HCT116 (cell line): ENCODE results near the gene DBX1. TPM values are rescaled to one million over a fixed set of nuclear protein-coding genes. Genes with fewer than 3 reads are reported as not detected.

Experiments
- ATAC-seq: fragments of 200-7000 bp; cut with Tn5 transposase; 2 replicates; pipeline ENCODE4 v1.9.1; 2020; ENCODE audit warnings: mild to moderate bottlenecking, moderate library complexity
- BruUV-seq: library from RNA; stranded (reverse); fragments of 400-500 nt; replicated peaks from 2 replicates; lab custom pipeline; 2021; lab: Mats Ljungman, UMichigan
- CTCF ChIA-PET: fragments of 300-600 bp; sonication (Branson Sonifier 250); formaldehyde crosslinking; loops from one replicate; lab custom pipeline; 2021; ENCODE audit warnings: antibody characterized with exemption; lab: Charles Lee
- POLR2A ChIA-PET: fragments of 300-600, 350-600 bp; sonication (Branson Sonifier 250); formaldehyde crosslinking; loops from one replicate; lab custom pipeline; 2021; ENCODE audit warnings: antibody characterized with exemption; lab: Charles Lee
- RAD21 ChIA-PET, 2 experiments: fragments of 300-600 bp; sonication (Branson Sonifier 250); formaldehyde crosslinking; loops; one replicate each; lab custom pipeline; 2023; ENCODE audit warnings: low total read pairs in 2 of 2; ENCODE audit not compliant: uncharacterized antibody in 2 of 2, unreplicated experiment in 2 of 2, low non-redundant PET in 1 of 2; lab: Charles Lee
- DNase-seq: peaks from one replicate; pipeline ENCODE4 v3.0.0-alpha.2; 2010; ENCODE audit warnings: low read depth, low spot score
- H2AFZ ChIP-seq: fragments of 200-600 bp; shearing (Covaris generic), sonication (generic); 2 replicates; pipeline ENCODE4 v1.6.1; 2017; ENCODE audit warnings: low read depth, mixed run types, mixed read lengths, antibody characterized with exemption, low read length; ENCODE audit not compliant: poor library complexity, severe bottlenecking
- H3K27ac ChIP-seq: 2 replicates; pipeline ENCODE4 v1.5.1; 2012; ENCODE audit warnings: low read depth, low read length
- H3K27me3 ChIP-seq: fragments of 200-600 bp; sonication (generic); 2 replicates; pipeline ENCODE4 v1.6.1; 2016; ENCODE audit warnings: mixed run types, low read length, mixed read lengths; ENCODE audit not compliant: insufficient read depth
- H3K36me3 ChIP-seq, 2 experiments: fragments of 200-500 bp in 1 of 2; fragments of 200-600 bp in 1 of 2; sonication (Bioruptor generic) in 1 of 2; sonication (generic) in 1 of 2; 2 replicates each; pipeline versions ENCODE4 v1.5.1 to v1.6.1; 2014 to 2016; ENCODE audit warnings: low read length in 2 of 2, inconsistent platforms in 1 of 2, mixed read lengths in 1 of 2, mixed run types in 1 of 2; ENCODE audit not compliant: insufficient read depth in 2 of 2, control insufficient read depth in 1 of 2
- H3K4me1 ChIP-seq, 2 experiments: fragments of 200-600 bp in 1 of 2; sonication (generic) in 1 of 2; 2 replicates each; pipeline versions ENCODE4 v1.5.1 to v1.6.1; 2012 to 2017; ENCODE audit warnings: low read length in 2 of 2, inconsistent platforms in 1 of 2, mild to moderate bottlenecking in 1 of 2, mixed read lengths in 1 of 2, mixed run types in 1 of 2, moderate library complexity in 1 of 2; ENCODE audit not compliant: insufficient read depth in 2 of 2, control insufficient read depth in 1 of 2
- H3K4me2 ChIP-seq: fragments of 200-600 bp; sonication (generic); 2 replicates; pipeline ENCODE4 v1.6.1; 2017; ENCODE audit warnings: mixed run types, low read length, mixed read lengths
- H3K4me3 ChIP-seq, 2 experiments: fragments of 200-600 bp in 1 of 2; sonication (generic) in 1 of 2; replicated peaks in 1 of 2; 2 replicates each; pipeline ENCODE4 v1.5.1; 2011 to 2016; ENCODE audit warnings: low read length in 2 of 2, control low read depth in 1 of 2, low read depth in 1 of 2, mild to moderate bottlenecking in 1 of 2, mixed read lengths in 1 of 2, mixed run types in 1 of 2
- H3K79me2 ChIP-seq: fragments of 200-600 bp; sonication (generic); 2 replicates; pipeline ENCODE4 v1.6.1; 2017; ENCODE audit warnings: mild to moderate bottlenecking, mixed run types, low read length, moderate library complexity, mixed read lengths; ENCODE audit not compliant: insufficient read depth
- H3K9ac ChIP-seq: fragments of 200-600 bp; sonication (generic); 2 replicates; pipeline ENCODE4 v1.6.1; 2016; ENCODE audit warnings: low read length, mixed read lengths
- H3K9me2 ChIP-seq: fragments of 200-600 bp; sonication (generic), shearing (Covaris generic); 2 replicates; pipeline ENCODE4 v1.6.1; 2017; ENCODE audit warnings: mixed run types, mild to moderate bottlenecking, moderate library complexity; ENCODE audit not compliant: insufficient read depth
- H3K9me3 ChIP-seq, 2 experiments: fragments of 200-500 bp in 1 of 2; fragments of 200-600 bp in 1 of 2; sonication (Bioruptor generic) in 1 of 2; sonication (generic) in 1 of 2; 2 replicates each; pipeline ENCODE4 v1.6.1; 2014 to 2017; ENCODE audit warnings: low read length in 2 of 2, mixed read lengths in 2 of 2, inconsistent platforms in 1 of 2, low read depth in 1 of 2, mild to moderate bottlenecking in 1 of 2, mixed run types in 1 of 2, moderate library complexity in 1 of 2; ENCODE audit not compliant: control insufficient read depth in 1 of 2, insufficient read depth in 1 of 2
- H4K20me1 ChIP-seq: fragments of 200-600 bp; sonication (generic), shearing (Covaris generic); 2 replicates; pipeline ENCODE4 v1.6.1; 2017; ENCODE audit warnings: mixed run types, mild to moderate bottlenecking, moderate library complexity; ENCODE audit not compliant: insufficient read depth
- CEBPB ChIP-seq: IDR thresholded peaks from 2 replicates; pipeline ENCODE4 v1.6.1; 2012; ENCODE audit warnings: low read depth
- EZH2phosphoT487 ChIP-seq: fragments of 200-600 bp; IDR thresholded peaks from 2 replicates; pipeline ENCODE4 v1.6.1; 2018; ENCODE audit warnings: antibody characterized with exemption, borderline replicate concordance
- RAD21 ChIP-seq: IDR thresholded peaks from 2 replicates; pipeline ENCODE4 v1.6.1; 2012; ENCODE audit warnings: low read depth, mild to moderate bottlenecking
- SIN3A ChIP-seq: IDR thresholded peaks from 2 replicates; pipeline ENCODE4 v1.6.1; 2012; ENCODE audit warnings: low read depth
- SRF ChIP-seq: IDR thresholded peaks from 2 replicates; pipeline ENCODE4 v1.6.1; 2012; ENCODE audit warnings: low read depth
- YY1 ChIP-seq: IDR thresholded peaks from 2 replicates; pipeline ENCODE4 v1.6.1; 2011; ENCODE audit warnings: low read length, low read depth, moderate library complexity, mild to moderate bottlenecking; ENCODE audit not compliant: insufficient replicate concordance; ENCODE audit errors: extremely low read depth
- ZBTB33 ChIP-seq: IDR thresholded peaks from 2 replicates; pipeline ENCODE4 v1.6.1; 2011; ENCODE audit warnings: mild to moderate bottlenecking, low read length, moderate library complexity; ENCODE audit not compliant: insufficient replicate concordance; ENCODE audit errors: extremely low read depth
- ZFX ChIP-seq: fragments of 450-650 bp; IDR thresholded peaks from 2 replicates; pipeline ENCODE4 v1.6.1; 2017
- intact Hi-C: fragments of 100-400 bp; cut with micrococcal nuclease; formaldehyde crosslinking; loops from 2 replicates; pipeline ENCODE4 v1.10.0; 2022
- total RNA-seq: library from RNA; stranded (reverse); gene quantifications from one replicate; pipeline ENCODE4 v1.2.1, GENCODE V29; 2021; ENCODE audit not compliant: unreplicated experiment

DBX1 gene
- total RNA-seq, 1 experiment from 2014 or later, result not detected

GRCh38 chr11:20155683-20156279 lies 4.5 kb downstream of the DBX1 start:
- no peak for TF ChIP-seq RAD21
- TF ChIP-seq, all 23 proteins: peak for 0

GRCh38 chr11:20154381-20154780 lies 5.9 kb downstream of the DBX1 start:
- no peaks in the 10 kb centered on the region for H4K20me1 ChIP-seq
- H3K36me3 ChIP-seq, result no peaks in the 10 kb centered on the region
- no peaks in the 10 kb centered on the region for H3K4me1 ChIP-seq
- no peak for ATAC-seq
- no peak overlapping the region for H3K4me3 ChIP-seq
- ChIA-PET RAD21 (no interaction called here), POLR2A (no interaction called here), CTCF (interaction anchor here (1.5 kb wide), 1 partner anchor 26 kb away, joined by 5 read pairs; no protein-coding TSS in a partner anchor)
- intact Hi-C loops, result no loop called here
- H3K27ac ChIP-seq, result no peak overlapping the region
- H3K9me3 ChIP-seq, result no peaks in the 10 kb centered on the region
- no peak overlapping the region for H3K9ac ChIP-seq
- no peaks in the 10 kb centered on the region for H3K79me2 ChIP-seq
- DNase-seq, result no peak
- H3K9me2 ChIP-seq, result no peaks in the 10 kb centered on the region
- no peak overlapping the region for H3K4me2 ChIP-seq
- H2AFZ ChIP-seq, result no peak overlapping the region
- no TSS peak for BruUV-seq
- H3K27me3 ChIP-seq, result 0 out of 2 replicates have a peak, but pooled peaks cover 7% of the 10 kb centered on the region
- TF ChIP-seq YY1 (no peak), SRF (no peak), EZH2phosphoT487 (no peak), ZFX (no peak), CEBPB (no peak), ZBTB33 (no peak), SIN3A (no peak)

More at GRCh38 chr11:20155683-20156279, 4.5 kb downstream of the DBX1 start:
- ATAC-seq (no peak), DNase-seq (no peak)
- Histone ChIP-seq H2AFZ (no peak overlapping the region), H3K79me2 (no peaks in the 10 kb centered on the region), H3K27me3 (0 out of 2 replicates have a peak, but pooled peaks cover 3% of the 10 kb centered on the region), H3K27ac (no peak overlapping the region), H3K36me3 (no peaks in the 10 kb centered on the region), H4K20me1 (no peaks in the 10 kb centered on the region), H3K4me3 (no peak overlapping the region), H3K9me2 (no peaks in the 10 kb centered on the region), H3K9ac (no peak overlapping the region), H3K4me2 (no peak overlapping the region), H3K9me3 (no peaks in the 10 kb centered on the region), H3K4me1 (no peaks in the 10 kb centered on the region)
- no TSS peak for BruUV-seq
- CTCF ChIA-PET, result interaction anchor here (0.9 kb wide), 1 partner anchor 23 kb away, joined by 3 read pairs; no protein-coding TSS in a partner anchor
- RAD21 ChIA-PET, result interaction anchor here in 1 of 2 experiments (0.6 kb wide), 1 partner anchor 9 kb away, joined by 3 read pairs; no protein-coding TSS in a partner anchor
- intact Hi-C loops, result no loop called here
- POLR2A ChIA-PET, result no interaction called here
